Chondrocyte (in vitro differentiated cells): Measurements from ENCODE around the gene ALOX12B. TPM values are rescaled to one million over a fixed set of nuclear protein-coding genes. Genes with fewer than 3 reads are reported as not detected.

ENCODE experiments used
- DNase-seq: peaks from one replicate; pipeline ENCODE4 v3.0.0; 2021; ENCODE audit warnings: mixed read lengths, low spot score
- H3K27ac Mint-ChIP-seq: one replicate; pipeline ENCODE4 v1.8.0; 2021; ENCODE audit warnings: mild to moderate bottlenecking, moderate library complexity, mixed read lengths; ENCODE audit not compliant: unreplicated experiment
- H3K27me3 Mint-ChIP-seq: 2 replicates; pipeline ENCODE4 v1.8.0; 2021; ENCODE audit warnings: low read depth, mixed read lengths
- H3K36me3 Mint-ChIP-seq: 2 replicates; pipeline ENCODE4 v1.8.0; 2021; ENCODE audit warnings: low read depth, mixed read lengths
- H3K4me1 Mint-ChIP-seq: 2 replicates; pipeline ENCODE4 v1.8.0; 2021; ENCODE audit warnings: low read depth, mild to moderate bottlenecking, mixed read lengths
- H3K4me3 Mint-ChIP-seq: one replicate; pipeline ENCODE4 v1.8.0; 2021; ENCODE audit warnings: mild to moderate bottlenecking, moderate library complexity, mixed read lengths; ENCODE audit not compliant: unreplicated experiment
- H3K9me3 Mint-ChIP-seq: 2 replicates; pipeline ENCODE4 v1.8.0; 2021; ENCODE audit warnings: low read depth, mixed read lengths
- CTCF ChIP-seq: fragments of 200-600 bp; sonication (generic); IDR thresholded peaks from 2 replicates; pipeline ENCODE4 v1.5.0; 2021; ENCODE audit warnings: antibody characterized with exemption, mild to moderate bottlenecking, moderate library complexity
- total RNA-seq: library from RNA; stranded (reverse); gene quantifications from 3 replicates; pipeline ENCODE4 v1.2.1, GENCODE V29; 2021

The ALOX12B gene
- total RNA-seq, 1 donor from 2014 or later: 0.17 TPM

GRCh38 chr17:8103549-8103948 lies 16.0 kb upstream of the ALOX12B start:
- peaks cover 9% of the 10 kb centered on the region for H3K4me1 Mint-ChIP-seq
- H3K27ac Mint-ChIP-seq: no peak overlapping the region
- no peak for TF ChIP-seq CTCF
- no peak overlapping the region for H3K4me3 Mint-ChIP-seq
- DNase-seq: no peak
- no peaks in the 10 kb centered on the region for H3K36me3 Mint-ChIP-seq
- H3K9me3 Mint-ChIP-seq: no peaks in the 10 kb centered on the region
- peaks cover 3% of the 10 kb centered on the region for H3K27me3 Mint-ChIP-seq

GRCh38 chr17:8101721-8102120 lies 14.2 kb upstream of the ALOX12B start:
- no peak for TF ChIP-seq CTCF
- DNase-seq: no peak
- Mint-ChIP-seq H3K4me3 (no peak overlapping the region), H3K27ac (no peak overlapping the region), H3K36me3 (no peaks in the 10 kb centered on the region), H3K27me3 (peaks cover 12% of the 10 kb centered on the region), H3K9me3 (no peaks in the 10 kb centered on the region), H3K4me1 (peaks cover 9% of the 10 kb centered on the region)

GRCh38 chr17:8100763-8101162 lies 13.2 kb upstream of the ALOX12B start:
- no peaks in the 10 kb centered on the region for H3K9me3 Mint-ChIP-seq
- H3K27me3 Mint-ChIP-seq: peaks cover 21% of the 10 kb centered on the region
- no peaks in the 10 kb centered on the region for H3K36me3 Mint-ChIP-seq
- H3K4me3 Mint-ChIP-seq: no peak overlapping the region
- H3K4me1 Mint-ChIP-seq: peaks cover 3% of the 10 kb centered on the region
- DNase-seq: no peak
- no peak overlapping the region for H3K27ac Mint-ChIP-seq
- TF ChIP-seq CTCF: no peak

- no peak overlapping the region for H3K27ac Mint-ChIP-seq
- peaks cover 3% of the 10 kb centered on the region for H3K4me1 Mint-ChIP-seq
- no peak for TF ChIP-seq CTCF
- no peak overlapping the region for H3K4me3 Mint-ChIP-seq
- H3K36me3 Mint-ChIP-seq: no peaks in the 10 kb centered on the region
- H3K9me3 Mint-ChIP-seq: no peaks in the 10 kb centered on the region
- peaks cover 26% of the 10 kb centered on the region for H3K27me3 Mint-ChIP-seq
- no peak for DNase-seq
Observed at GRCh38 chr17:8100111-8100510, 12.6 kb upstream of the ALOX12B start.

- Mint-ChIP-seq H3K9me3 (no peaks in the 10 kb centered on the region), H3K27ac (no peak overlapping the region), H3K36me3 (no peaks in the 10 kb centered on the region), H3K4me3 (no peak overlapping the region), H3K4me1 (no peaks in the 10 kb centered on the region), H3K27me3 (peaks cover 44% of the 10 kb centered on the region)
- TF ChIP-seq CTCF: no peak
- no peak for DNase-seq
Observed at GRCh38 chr17:8096541-8096940, 9.0 kb upstream of the ALOX12B start.
